H1 (cell line): Measurements from ENCODE around the gene CCDC179. TPM values are rescaled to one million over a fixed set of nuclear protein-coding genes. Genes with fewer than 3 reads are reported as not detected.

ENCODE experiments used
- CTCF ChIA-PET: fragments of 300-600 bp; sonication (Branson Sonifier 250); formaldehyde crosslinking; loops from one replicate; lab custom pipeline; 2021; ENCODE audit not compliant: partially characterized antibody; lab: Charles Lee
- POLR2A ChIA-PET: fragments of 300-600 bp; sonication (Branson Sonifier 250); formaldehyde crosslinking; loops from one replicate; lab custom pipeline; 2021; ENCODE audit warnings: inconsistent platforms; ENCODE audit not compliant: partially characterized antibody; lab: Charles Lee
- DNase-seq, 2 experiments: peaks; one replicate each; pipeline versions ENCODE4 v3.0.0 to v3.0.0-alpha.2; 2010 to 2022; ENCODE audit warnings: low spot score in 2 of 2, low read depth in 1 of 2, mixed read lengths in 1 of 2
- FAIRE-seq: peaks from 2 replicates; lab custom pipeline; 2011; peaks lifted over from hg19 to GRCh38; lab: Jason Lieb, UNC
- H2AFZ ChIP-seq: 2 replicates; pipeline ENCODE4 v1.8.1; 2012; ENCODE audit warnings: low read length, inconsistent platforms
- H2AK5ac ChIP-seq: 2 replicates; pipeline ENCODE4 v1.6.1; 2013; ENCODE audit warnings: low read depth, low read length
- H2BK120ac ChIP-seq: replicated peaks from 2 replicates; pipeline ENCODE3; 2013; ENCODE audit warnings: low read depth, low read length, inconsistent platforms
- H2BK12ac ChIP-seq: 2 replicates; pipeline ENCODE4 v1.6.1; 2013; ENCODE audit warnings: low read depth, low read length
- H2BK15ac ChIP-seq: 2 replicates; pipeline ENCODE4 v1.6.1; 2013; ENCODE audit warnings: low read length
- H2BK20ac ChIP-seq: 2 replicates; pipeline ENCODE4 v1.6.1; 2013; ENCODE audit warnings: low read length
- H2BK5ac ChIP-seq: 2 replicates; pipeline ENCODE4 v1.6.1; 2013; ENCODE audit warnings: low read depth, low read length
- H3K14ac ChIP-seq: 2 replicates; pipeline ENCODE4 v1.6.1; 2013; ENCODE audit warnings: inconsistent platforms; ENCODE audit not compliant: insufficient read length
- H3K18ac ChIP-seq: 2 replicates; pipeline ENCODE4 v1.6.1; 2013; ENCODE audit warnings: low read length; ENCODE audit errors: extremely low read depth
- H3K23ac ChIP-seq: 2 replicates; pipeline ENCODE4 v1.6.1; 2013; ENCODE audit warnings: inconsistent platforms; ENCODE audit not compliant: insufficient read length
- H3K23me2 ChIP-seq: 2 replicates; pipeline ENCODE4 v1.6.1; 2013; ENCODE audit warnings: low read depth, low read length
- H3K27ac ChIP-seq: 2 replicates; pipeline ENCODE4 v1.6.1; 2011; ENCODE audit warnings: low read depth, low read length, inconsistent platforms
- H3K27me3 ChIP-seq, 4 experiments: replicated peaks in 1 of 4; 1 replicate in 1 of 4; 2 replicates in 3 of 4; pipeline versions ENCODE4 v1.6.1 to v1.8.1; 2011 to 2013; ENCODE audit warnings: low read length in 3 of 4, mild to moderate bottlenecking in 3 of 4, inconsistent platforms in 2 of 4, mixed read lengths in 2 of 4, moderate library complexity in 1 of 4; ENCODE audit not compliant: control insufficient read depth in 3 of 4, insufficient read depth in 3 of 4; ENCODE audit errors: extremely low read depth in 1 of 4
- H3K36me3 ChIP-seq, 4 experiments: 2 replicates each; pipeline versions ENCODE4 v1.6.1 to v1.8.1; 2011 to 2013; ENCODE audit warnings: mild to moderate bottlenecking in 4 of 4, low read length in 3 of 4, moderate library complexity in 2 of 4, control low read depth in 1 of 4, inconsistent platforms in 1 of 4; ENCODE audit not compliant: insufficient read depth in 4 of 4, control insufficient read depth in 2 of 4
- H3K4ac ChIP-seq: replicated peaks from 2 replicates; pipeline ENCODE3; 2013; ENCODE audit warnings: low read length, low read depth, mixed read lengths, inconsistent platforms; ENCODE audit not compliant: insufficient read length
- H3K4me1 ChIP-seq, 4 experiments: replicated peaks in 1 of 4; 1 replicate in 1 of 4; 2 replicates in 3 of 4; pipeline versions ENCODE4 v1.6.1 to v1.8.1; 2011 to 2013; ENCODE audit warnings: low read length in 3 of 4, inconsistent platforms in 2 of 4, mixed read lengths in 1 of 4; ENCODE audit not compliant: insufficient read depth in 4 of 4, control insufficient read depth in 3 of 4
- H3K4me2 ChIP-seq, 2 experiments: 2 replicates each; pipeline versions ENCODE4 v1.6.1 to v1.8.1; 2011 to 2013; ENCODE audit warnings: low read depth in 2 of 2, low read length in 2 of 2, control low read depth in 1 of 2, inconsistent platforms in 1 of 2, mild to moderate bottlenecking in 1 of 2; ENCODE audit not compliant: insufficient read depth in 1 of 2
- H3K4me3 ChIP-seq, 4 experiments: fragments of 200-600, 300-600 bp in 1 of 4; sonication (generic), shearing (Covaris generic), sonication (Bioruptor Twin) in 1 of 4; 2 replicates each; pipeline versions ENCODE4 v1.5.1 to v1.8.1; 2011 to 2016; ENCODE audit warnings: low read length in 4 of 4, low read depth in 3 of 4, control low read depth in 2 of 4, inconsistent platforms in 2 of 4, mild to moderate bottlenecking in 2 of 4, mixed read lengths in 1 of 4, moderate library complexity in 1 of 4; ENCODE audit not compliant: insufficient read depth in 2 of 4; ENCODE audit errors: extremely low read depth in 1 of 4
- H3K56ac ChIP-seq: replicated peaks from 2 replicates; pipeline ENCODE3; 2013; ENCODE audit warnings: low read depth, mild to moderate bottlenecking, mixed read lengths, low read length, inconsistent platforms; ENCODE audit not compliant: insufficient read length
- H3K79me1 ChIP-seq: 2 replicates; pipeline ENCODE4 v1.6.1; 2013; ENCODE audit warnings: low read depth, low read length, control low read depth
- H3K79me2 ChIP-seq, 2 experiments: 2 replicates each; pipeline versions ENCODE4 v1.6.1 to v1.8.1; 2012 to 2013; ENCODE audit warnings: low read length in 2 of 2, mild to moderate bottlenecking in 2 of 2, inconsistent platforms in 1 of 2; ENCODE audit not compliant: insufficient read depth in 2 of 2, control insufficient read depth in 1 of 2
- H3K9ac ChIP-seq, 4 experiments: replicated peaks in 1 of 4; 1 replicate in 1 of 4; 2 replicates in 3 of 4; pipeline versions ENCODE4 v1.6.1 to v1.8.1; 2011 to 2013; ENCODE audit warnings: low read depth in 3 of 4, low read length in 3 of 4, control low read depth in 2 of 4, mild to moderate bottlenecking in 2 of 4, moderate library complexity in 2 of 4, inconsistent platforms in 1 of 4; ENCODE audit errors: extremely low read depth in 1 of 4
- H3K9me3 ChIP-seq, 2 experiments: 2 replicates each; pipeline versions ENCODE4 v1.6.1 to v1.8.1; 2012 to 2013; ENCODE audit warnings: mild to moderate bottlenecking in 2 of 2, moderate library complexity in 2 of 2, control low read depth in 1 of 2, inconsistent platforms in 1 of 2, low read depth in 1 of 2, low read length in 1 of 2, mixed read lengths in 1 of 2; ENCODE audit not compliant: insufficient read depth in 2 of 2
- H4K20me1 ChIP-seq, 2 experiments: replicated peaks in 1 of 2; 2 replicates each; pipeline versions ENCODE3 to v1.8.1; 2011 to 2013; ENCODE audit warnings: inconsistent platforms in 2 of 2, low read length in 2 of 2, mild to moderate bottlenecking in 1 of 2; ENCODE audit not compliant: insufficient read depth in 2 of 2, control insufficient read depth in 1 of 2
- H4K5ac ChIP-seq: 2 replicates; pipeline ENCODE4 v1.6.1; 2013; ENCODE audit warnings: low read length, low read depth, mixed read lengths, inconsistent platforms; ENCODE audit not compliant: insufficient read length
- H4K8ac ChIP-seq: 2 replicates; pipeline ENCODE4 v1.8.0; 2013; ENCODE audit warnings: mild to moderate bottlenecking, moderate library complexity, low read length, inconsistent platforms; ENCODE audit not compliant: insufficient read depth; ENCODE audit errors: extremely low read depth
- H4K91ac ChIP-seq: replicated peaks from 2 replicates; pipeline ENCODE3; 2013; ENCODE audit warnings: low read length, mixed read lengths, inconsistent platforms; ENCODE audit not compliant: insufficient read length
- CHD1 ChIP-seq: IDR thresholded peaks from 2 replicates; pipeline ENCODE4 v1.6.1; 2012; ENCODE audit warnings: low read depth, low read length, improper control_type of control experiment
- CTCF ChIP-seq, 3 experiments: IDR thresholded peaks; 1 replicate in 2 of 3; 2 replicates in 1 of 3; pipeline versions ENCODE4 v1.5.1 to v1.6.1; 2011; ENCODE audit warnings: low read length in 3 of 3, mild to moderate bottlenecking in 3 of 3, inconsistent platforms in 2 of 3, low read depth in 1 of 3, moderate library complexity in 1 of 3; ENCODE audit not compliant: insufficient read depth in 1 of 3; ENCODE audit errors: control extremely low read depth in 1 of 3
- EP300 ChIP-seq, 2 experiments: IDR thresholded peaks; 1 replicate in 1 of 2; 2 replicates in 1 of 2; pipeline ENCODE4 v1.6.1; 2011 to 2012; ENCODE audit warnings: low read depth in 2 of 2, low read length in 2 of 2, mild to moderate bottlenecking in 2 of 2, borderline replicate concordance in 1 of 2, inconsistent platforms in 1 of 2, moderate library complexity in 1 of 2
- GABPA ChIP-seq: IDR thresholded peaks from 2 replicates; pipeline ENCODE4 v1.6.1; 2011; ENCODE audit warnings: mild to moderate bottlenecking, low read length, moderate library complexity, borderline replicate concordance; ENCODE audit not compliant: insufficient read depth
- HDAC2 ChIP-seq, 2 experiments: fragments of 300-600 bp in 1 of 2; sonication (generic) in 1 of 2; IDR thresholded peaks; 2 replicates each; pipeline ENCODE4 v1.6.1; 2011 to 2012; ENCODE audit warnings: low read depth in 2 of 2, low read length in 2 of 2, mild to moderate bottlenecking in 2 of 2, moderate library complexity in 2 of 2, borderline replicate concordance in 1 of 2, inconsistent platforms in 1 of 2
- KDM5A ChIP-seq: fragments of 200-600 bp; IDR thresholded peaks from 2 replicates; pipeline ENCODE4 v1.7.1; 2012; ENCODE audit warnings: mild to moderate bottlenecking, low read length, inconsistent platforms, mixed read lengths
- PHF8 ChIP-seq: fragments of 200-600 bp; sonication (generic); conservative IDR thresholded peaks from 2 replicates; pipeline ENCODE4 v1.7.1; 2012; ENCODE audit warnings: low read depth, mild to moderate bottlenecking, inconsistent platforms, low read length, moderate library complexity
- POLR2A ChIP-seq, 2 experiments: IDR thresholded peaks; 1 replicate in 1 of 2; 2 replicates in 1 of 2; pipeline ENCODE4 v1.6.1; 2011; ENCODE audit warnings: low read depth in 2 of 2, low read length in 2 of 2, mild to moderate bottlenecking in 2 of 2; ENCODE audit errors: control extremely low read depth in 1 of 2
- RFX5 ChIP-seq: IDR thresholded peaks from 2 replicates; pipeline ENCODE4 v1.6.1; 2011; ENCODE audit warnings: low read depth, low read length, improper control_type of control experiment, borderline replicate concordance
- RXRA ChIP-seq: IDR thresholded peaks from 2 replicates; pipeline ENCODE4 v1.6.1; 2011; ENCODE audit warnings: low read depth, mild to moderate bottlenecking, low read length, moderate library complexity; ENCODE audit not compliant: insufficient read depth
- SP2 ChIP-seq: IDR thresholded peaks from 2 replicates; pipeline ENCODE4 v1.6.1; 2012; ENCODE audit warnings: mild to moderate bottlenecking, low read length, inconsistent platforms
- ZNF274 ChIP-seq: IDR thresholded peaks from 2 replicates; pipeline ENCODE4 v1.7.0; 2012; ENCODE audit warnings: low read length, borderline replicate concordance; ENCODE audit errors: extremely low read depth
- WGBS, 2 experiments: shearing (Covaris generic) in 1 of 2; methylation state at CpG; one replicate each; pipeline versions ENCODE4 v1.1.6 to v1.1.7; 2013 to 2015; ENCODE audit warnings: low lambda C conversion rate in 2 of 2, mixed read lengths in 2 of 2, inconsistent platforms in 1 of 2, low coverage in 1 of 2, missing lambda C conversion rate in 1 of 2; ENCODE audit not compliant: insufficient replicate concordance in 2 of 2, insufficient coverage in 1 of 2, insufficient read length in 1 of 2; ENCODE audit errors: extremely low coverage in 1 of 2, missing lambda C conversion rate in 1 of 2; 5-methylcytosine and 5-hydroxymethylcytosine counted together
- polyA plus RNA-seq, 7 experiments: library from polyadenylated mRNA; depleted of rRNA in 3 of 7; stranded (reverse) in 5 of 7; unstranded in 2 of 7; fragments of >200 nt in 5 of 7; fragments of 200-250 nt in 2 of 7; gene quantifications; 1 replicate in 5 of 7; 2 replicates in 1 of 7; 4 replicates in 1 of 7; pipeline versions ENCODE4 v1.2.1 to v1.2.3, GENCODE V29; 2011 to 2013; ENCODE audit warnings: missing spikeins in 2 of 7, mixed read lengths in 2 of 7
- total RNA-seq: library from RNA; stranded (reverse); fragmentation: NEBNext Ultra II Directional; extraction: Animal tissue kit (Norgen Biotek cat#: 25700); gene quantifications from 2 replicates; pipeline ENCODE4 v1.2.1, GENCODE V29; 2021

Gene CCDC179
- total and polyA plus RNA-seq, 2 of the 8 experiments (the other 6 are each of a cell fraction or from before 2014, with no cell fraction given), result not detected

GRCh38 chr11:22890227-22890626, 30.0 kb upstream of the CCDC179 start:
- Histone ChIP-seq H3K27ac (no peak overlapping the region), H4K20me1 (no peaks in the 10 kb centered on the region), H3K79me1 (no peaks in the 10 kb centered on the region), H3K23ac (no peak overlapping the region), H3K4me2 (no peak overlapping the region), H2AFZ (no peak overlapping the region), H3K9me3 (no peaks in the 10 kb centered on the region), H3K4me1 (no peaks in the 10 kb centered on the region), H3K9ac (no peak overlapping the region), H3K4ac (no peak overlapping the region), H2AK5ac (no peak overlapping the region), H3K23me2 (no peaks in the 10 kb centered on the region), H2BK5ac (no peak overlapping the region), H2BK120ac (no peak overlapping the region), H3K4me3 (no peak overlapping the region), H3K79me2 (no peaks in the 10 kb centered on the region), H4K8ac (no peak overlapping the region), H4K5ac (no peak overlapping the region), H2BK20ac (no peak overlapping the region), H3K56ac (no peak overlapping the region), H3K14ac (no peak overlapping the region), H2BK12ac (no peak overlapping the region), H4K91ac (no peak overlapping the region), H3K18ac (no peak overlapping the region), H3K27me3 (no peaks in the 10 kb centered on the region), H2BK15ac (no peak overlapping the region), H3K36me3 (no peaks in the 10 kb centered on the region)
- FAIRE-seq, result no peak
- ChIA-PET CTCF (no interaction called here), POLR2A (no interaction called here)
- WGBS, 2 experiments, result 98% methylated on average over 2 of the region's 2 CpGs; no CpG with 5 or more reads in 1 of the 2 experiments
- no peak for DNase-seq
- TF ChIP-seq RFX5 (no peak), EP300 (IDR thresholded peaks at IDR 0.05; ENCODE audit: borderline replicate concordance in 1 of 2, low read depth in 2 of 2, low read length in 2 of 2) (no peak), GABPA (no peak), RXRA (no peak), SP2 (no peak), PHF8 (no peak), KDM5A (no peak), HDAC2 (IDR thresholded peaks at IDR 0.05; ENCODE audit: borderline replicate concordance in 1 of 2, low read depth in 2 of 2, low read length in 2 of 2) (no peak), CTCF (IDR thresholded peaks at IDR 0.05; ENCODE audit: control extremely low read depth in 1 of 3, insufficient read depth in 1 of 3, low read depth in 1 of 3, low read length in 3 of 3) (no peak), ZNF274 (no peak), CHD1 (no peak), POLR2A (IDR thresholded peaks at IDR 0.05; ENCODE audit: control extremely low read depth in 1 of 2, low read depth in 2 of 2, low read length in 2 of 2) (no peak)
